ENCODE measurements around the gene KCNS3.

Gene KCNS3

GRCh38 chr2:17878281-17879136 is at the start of gene KCNS3:
KCNS3 (plus strand) TSS chr2:17878667; CDS start chr2:17931009, 52,342 bp downstream.
- no peak for DNase-seq (ENCODE audit: low read depth, low spot score)

GRCh38 chr2:17830053-17831034 is 48.1 kb upstream of the KCNS3 start:
- peak; percentile 80 for DNase-seq (ENCODE audit: low read depth, low spot score)

GRCh38 chr2:17835516-17835915 is 43.0 kb upstream of the KCNS3 start:
- DNase-seq (ENCODE audit: low read depth, low spot score), result no peak

GRCh38 chr2:17839959-17840358 is 38.5 kb upstream of the KCNS3 start:
- no peak for DNase-seq (ENCODE audit: low read depth, low spot score)

- DNase-seq (ENCODE audit: low read depth, low spot score), result no peak
These were observed 35.0 kb upstream of the KCNS3 start for GRCh38 chr2:17843457-17843856.

GRCh38 chr2:17845806-17846205 is 32.7 kb upstream of the KCNS3 start:
- no peak for DNase-seq (ENCODE audit: low read depth, low spot score)

- DNase-seq (ENCODE audit: low read depth, low spot score), result no peak
These were observed 31.8 kb upstream of the KCNS3 start for GRCh38 chr2:17846676-17847075.

- DNase-seq (ENCODE audit: low read depth, low spot score), result no peak
These were observed 31.2 kb upstream of the KCNS3 start for GRCh38 chr2:17847236-17847635.

- no peak for DNase-seq (ENCODE audit: low read depth, low spot score)
These were observed 29.2 kb upstream of the KCNS3 start for GRCh38 chr2:17849275-17849674.

GRCh38 chr2:17850151-17850550 is 28.3 kb upstream of the KCNS3 start:
- no peak for DNase-seq (ENCODE audit: low read depth, low spot score)

GRCh38 chr2:17851731-17852585 is 26.5 kb upstream of the KCNS3 start:
- DNase-seq (ENCODE audit: low read depth, low spot score), result no peak

- DNase-seq (ENCODE audit: low read depth, low spot score), result no peak
These were observed 24.7 kb upstream of the KCNS3 start for GRCh38 chr2:17853799-17854198.

GRCh38 chr2:17857021-17857420 is 21.4 kb upstream of the KCNS3 start:
- DNase-seq (ENCODE audit: low read depth, low spot score), result no peak

- no peak for DNase-seq (ENCODE audit: low read depth, low spot score)
These were observed 20.4 kb upstream of the KCNS3 start for GRCh38 chr2:17858064-17858463.

GRCh38 chr2:17863539-17863938 is 14.9 kb upstream of the KCNS3 start:
- no peak for DNase-seq (ENCODE audit: low read depth, low spot score)

- DNase-seq (ENCODE audit: low read depth, low spot score), result no peak
These were observed 13.8 kb upstream of the KCNS3 start for GRCh38 chr2:17864676-17865075.

GRCh38 chr2:17867133-17867532 is 11.3 kb upstream of the KCNS3 start:
- DNase-seq (ENCODE audit: low read depth, low spot score), result no peak

GRCh38 chr2:17869128-17869527 is 9.3 kb upstream of the KCNS3 start:
- no peak for DNase-seq (ENCODE audit: low read depth, low spot score)

- DNase-seq (ENCODE audit: low read depth, low spot score), result no peak
These were observed 6.8 kb upstream of the KCNS3 start for GRCh38 chr2:17871639-17872038.

- DNase-seq (ENCODE audit: low read depth, low spot score), result no peak
These were observed 5.4 kb upstream of the KCNS3 start for GRCh38 chr2:17873021-17873420.

- DNase-seq (ENCODE audit: low read depth, low spot score), result no peak
These were observed 1.9 kb upstream of the KCNS3 start for GRCh38 chr2:17876590-17876989.
